Measurements from ENCODE around the gene MMP12.

MMP12 gene

GRCh38 chr11:102874852-102875251 is at the start of gene MMP12:
TSS of gene MMP12 (minus strand) at chr11:102874982. CDS start at chr11:102874937, 45 bp downstream.
- no peaks in the 10 kb centered on the region for H3K36me3 ChIP-seq (ENCODE audit: control insufficient read depth, insufficient read depth, low read length)
- no peak within 1 kb of the TSS for H3K4me2 ChIP-seq (ENCODE audit: low read length)
- no peak within 1 kb of the TSS for H2AFZ ChIP-seq
- no peaks in the 10 kb centered on the region for H3K9me3 ChIP-seq (ENCODE audit: control insufficient read depth, low read length)
- no peaks in the 10 kb centered on the region for H3K79me2 ChIP-seq
- no peaks in the 10 kb centered on the region for H3K4me1 ChIP-seq
- H3K27me3 ChIP-seq (ENCODE audit: control insufficient read depth, insufficient read depth, low read length): no peaks in the 10 kb centered on the region
- TF ChIP-seq, protein P1, sequence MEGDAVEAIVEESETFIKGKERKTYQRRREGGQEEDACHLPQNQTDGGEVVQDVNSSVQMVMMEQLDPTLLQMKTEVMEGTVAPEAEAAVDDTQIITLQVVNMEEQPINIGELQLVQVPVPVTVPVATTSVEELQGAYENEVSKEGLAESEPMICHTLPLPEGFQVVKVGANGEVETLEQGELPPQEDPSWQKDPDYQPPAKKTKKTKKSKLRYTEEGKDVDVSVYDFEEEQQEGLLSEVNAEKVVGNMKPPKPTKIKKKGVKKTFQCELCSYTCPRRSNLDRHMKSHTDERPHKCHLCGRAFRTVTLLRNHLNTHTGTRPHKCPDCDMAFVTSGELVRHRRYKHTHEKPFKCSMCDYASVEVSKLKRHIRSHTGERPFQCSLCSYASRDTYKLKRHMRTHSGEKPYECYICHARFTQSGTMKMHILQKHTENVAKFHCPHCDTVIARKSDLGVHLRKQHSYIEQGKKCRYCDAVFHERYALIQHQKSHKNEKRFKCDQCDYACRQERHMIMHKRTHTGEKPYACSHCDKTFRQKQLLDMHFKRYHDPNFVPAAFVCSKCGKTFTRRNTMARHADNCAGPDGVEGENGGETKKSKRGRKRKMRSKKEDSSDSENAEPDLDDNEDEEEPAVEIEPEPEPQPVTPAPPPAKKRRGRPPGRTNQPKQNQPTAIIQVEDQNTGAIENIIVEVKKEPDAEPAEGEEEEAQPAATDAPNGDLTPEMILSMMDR (IDR thresholded peaks at IDR 0.05): no peak
- no peak within 1 kb of the TSS for H3K4me3 ChIP-seq (ENCODE audit: low read depth, low read length)
- no peak within 1 kb of the TSS for H3K27ac ChIP-seq
- H3K9ac ChIP-seq: no peak within 1 kb of the TSS

GRCh38 chr11:102921587-102922220 is 46.9 kb upstream of the MMP12 start:
- no peak overlapping the region for H3K27ac ChIP-seq
- H2AFZ ChIP-seq: no peak overlapping the region
- H3K9me3 ChIP-seq (ENCODE audit: control insufficient read depth, low read length): no peaks in the 10 kb centered on the region
- no peaks in the 10 kb centered on the region for H3K36me3 ChIP-seq (ENCODE audit: control insufficient read depth, insufficient read depth, low read length)
- no peak overlapping the region for H3K4me2 ChIP-seq (ENCODE audit: low read length)
- no peaks in the 10 kb centered on the region for H3K79me2 ChIP-seq
- TF ChIP-seq, protein P1 (IDR thresholded peaks at IDR 0.05): no peak
- no peak overlapping the region for H3K4me3 ChIP-seq (ENCODE audit: low read depth, low read length)
- H3K27me3 ChIP-seq (ENCODE audit: control insufficient read depth, insufficient read depth, low read length): no peaks in the 10 kb centered on the region
- no peaks in the 10 kb centered on the region for H3K4me1 ChIP-seq
- H3K9ac ChIP-seq: no peak overlapping the region

DNA sequence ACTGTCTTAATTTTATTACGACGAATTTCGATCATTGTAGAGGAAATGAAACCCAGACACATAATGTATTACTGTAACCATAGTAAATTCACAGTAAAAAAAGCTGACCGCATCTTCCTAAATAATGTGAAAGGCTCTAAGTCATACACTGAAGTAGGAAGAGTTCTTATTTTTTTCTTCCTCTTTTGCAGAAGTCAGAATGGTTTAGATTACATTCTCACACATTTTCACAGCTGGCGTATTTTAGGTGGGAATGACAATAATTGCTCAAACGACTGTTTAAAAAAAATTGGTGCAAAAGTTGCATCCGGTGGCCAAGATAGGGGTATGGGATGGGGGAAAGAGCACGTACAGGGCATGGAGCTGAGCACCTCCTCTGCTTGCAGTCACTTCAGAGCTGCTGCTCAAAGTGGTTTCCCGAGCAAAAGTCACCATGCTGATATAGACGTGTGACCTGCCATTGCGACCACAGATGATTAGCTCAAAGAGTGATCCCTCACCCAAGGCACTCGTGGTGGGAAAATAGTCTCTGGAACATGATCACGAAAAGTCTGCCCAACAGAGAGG is 45.4 kb upstream of the MMP12 start:
- Histone ChIP-seq H3K9ac (no peak overlapping the region), H2AFZ (no peak overlapping the region), H3K4me2 (ENCODE audit: low read length) (no peak overlapping the region), H3K27me3 (ENCODE audit: control insufficient read depth, insufficient read depth, low read length) (no peaks in the 10 kb centered on the region), H3K36me3 (ENCODE audit: control insufficient read depth, insufficient read depth, low read length) (no peaks in the 10 kb centered on the region), H3K4me1 (no peaks in the 10 kb centered on the region), H3K27ac (no peak overlapping the region), H3K79me2 (no peaks in the 10 kb centered on the region), H3K4me3 (ENCODE audit: low read depth, low read length) (no peak overlapping the region), H3K9me3 (ENCODE audit: control insufficient read depth, low read length) (no peaks in the 10 kb centered on the region)
- TF ChIP-seq, protein P1 (IDR thresholded peaks at IDR 0.05): no peak

DNA sequence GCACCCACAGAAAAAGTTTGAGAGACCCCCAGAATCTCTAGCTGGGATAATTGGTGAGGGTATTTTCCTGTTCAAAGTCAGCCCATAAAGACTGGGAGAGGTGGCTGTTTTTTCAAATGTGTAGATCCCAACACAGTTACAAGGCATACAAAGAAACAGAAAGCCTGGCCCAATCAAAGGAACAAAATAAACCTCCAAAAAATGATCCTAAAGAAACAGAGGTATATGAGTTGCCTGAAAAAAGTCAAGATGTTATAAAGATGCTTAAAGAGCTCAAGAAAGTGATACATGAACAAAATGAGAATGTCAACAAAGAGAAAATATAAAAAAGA is 40.2 kb upstream of the MMP12 start:
- H3K4me1 ChIP-seq: no peaks in the 10 kb centered on the region
- H3K27ac ChIP-seq: no peak overlapping the region
- TF ChIP-seq, protein P1 (IDR thresholded peaks at IDR 0.05): no peak
- H3K79me2 ChIP-seq: no peaks in the 10 kb centered on the region
- no peak overlapping the region for H2AFZ ChIP-seq
- H3K9ac ChIP-seq: no peak overlapping the region
- H3K4me3 ChIP-seq (ENCODE audit: low read depth, low read length): no peak overlapping the region
- H3K27me3 ChIP-seq (ENCODE audit: control insufficient read depth, insufficient read depth, low read length): no peaks in the 10 kb centered on the region
- H3K4me2 ChIP-seq (ENCODE audit: low read length): no peak overlapping the region
- H3K36me3 ChIP-seq (ENCODE audit: control insufficient read depth, insufficient read depth, low read length): no peaks in the 10 kb centered on the region
- H3K9me3 ChIP-seq (ENCODE audit: control insufficient read depth, low read length): no peaks in the 10 kb centered on the region

Data from parathyroid adenoma (tissue), 2 donors.